ENCODE results near the gene IPO4.

- TF ChIP-seq CTCF (IDR thresholded peaks at IDR 0.05) (no peak), POLR2A (IDR thresholded peaks at IDR 0.05) (no peak)
Observed at GRCh38 chr14:24219080-24219479, 30.5 kb upstream of the IPO4 start.
